GM18873 (cell line): Measurements from ENCODE around the gene ORM1.

Experiments
- ATAC-seq: cut with Tn5 transposase; IDR thresholded peaks from one replicate; pipeline ENCODE4 v1.9.1; 2021; ENCODE audit warnings: mild to moderate bottlenecking, moderate library complexity, moderate number of reproducible peaks; ENCODE audit not compliant: unreplicated experiment, low FRiP score

Gene ORM1

GRCh38 chr9:114287001-114287762 lies 35.7 kb upstream of the ORM1 start:
- no peak for ATAC-seq

GRCh38 chr9:114287763-114288192 lies 35.1 kb upstream of the ORM1 start:
- no peak for ATAC-seq

- ATAC-seq = no peak
Observed at GRCh38 chr9:114288193-114289091, 34.5 kb upstream of the ORM1 start.

- no peak for ATAC-seq
Observed at GRCh38 chr9:114289106-114289505, 33.8 kb upstream of the ORM1 start.

GRCh38 chr9:114289571-114290481 lies 33.1 kb upstream of the ORM1 start:
- no peak for ATAC-seq

GRCh38 chr9:114290561-114290986 lies 32.3 kb upstream of the ORM1 start:
- no peak for ATAC-seq

- ATAC-seq = no peak
Observed at GRCh38 chr9:114291064-114291474, 31.8 kb upstream of the ORM1 start.

- ATAC-seq = no peak
Observed at GRCh38 chr9:114291886-114292590, 30.9 kb upstream of the ORM1 start.

GRCh38 chr9:114294664-114295063 lies 28.2 kb upstream of the ORM1 start:
- no peak for ATAC-seq

- ATAC-seq = no peak
Observed at GRCh38 chr9:114296338-114296737, 26.6 kb upstream of the ORM1 start.

GRCh38 chr9:114299286-114300152 lies 23.4 kb upstream of the ORM1 start:
- no peak for ATAC-seq

GRCh38 chr9:114300153-114300845 lies 22.6 kb upstream of the ORM1 start:
- no peak for ATAC-seq

- ATAC-seq = no peak
Observed at GRCh38 chr9:114300846-114301797, 21.8 kb upstream of the ORM1 start.

- no peak for ATAC-seq
Observed at GRCh38 chr9:114301798-114302565, 20.9 kb upstream of the ORM1 start.

- no peak for ATAC-seq
Observed at GRCh38 chr9:114302727-114303126, 20.2 kb upstream of the ORM1 start.

GRCh38 chr9:114303571-114303970 lies 19.3 kb upstream of the ORM1 start:
- ATAC-seq = no peak
